GM19438 (cell line): ENCODE data around the gene TMEM131L.
"Not testable (repeated sequence)": the region's sequence is repeated elsewhere in the genome, so short reads cannot be mapped to it uniquely, and the experiment has no call there.

Source experiments
- ATAC-seq: cut with Tn5 transposase; IDR thresholded peaks from one replicate; pipeline ENCODE4 v1.9.1; 2021; ENCODE audit warnings: low read depth; ENCODE audit not compliant: unreplicated experiment

Gene TMEM131L

GRCh38 chr4:153501578-153501977 is 35.4 kb downstream of the TMEM131L start:
- no peak for ATAC-seq

DNA sequence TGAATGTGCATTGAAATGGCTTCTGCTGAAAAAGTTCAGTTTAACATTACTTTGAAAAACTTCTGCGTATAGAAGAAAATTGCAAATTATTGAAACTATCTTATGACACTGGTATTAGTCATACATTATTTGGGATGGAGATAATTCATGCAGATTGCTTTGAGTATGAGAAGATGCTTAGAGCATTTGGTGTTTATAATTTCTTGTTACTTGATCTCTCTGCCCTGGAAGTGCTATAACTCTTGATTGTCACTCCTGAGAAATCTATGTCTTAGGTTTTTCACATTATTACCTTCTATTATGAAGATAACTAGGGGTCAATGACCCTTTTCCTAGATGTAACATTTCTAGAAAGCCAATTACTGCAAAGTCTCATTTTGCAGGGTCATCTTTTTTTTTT is 36.4 kb downstream of the TMEM131L start:
- ATAC-seq, result no peak

GRCh38 chr4:153506341-153507309 is 40.5 kb downstream of the TMEM131L start:
- ATAC-seq, result no peak

GRCh38 chr4:153507310-153508073 is 41.3 kb downstream of the TMEM131L start:
- no peak for ATAC-seq

DNA sequence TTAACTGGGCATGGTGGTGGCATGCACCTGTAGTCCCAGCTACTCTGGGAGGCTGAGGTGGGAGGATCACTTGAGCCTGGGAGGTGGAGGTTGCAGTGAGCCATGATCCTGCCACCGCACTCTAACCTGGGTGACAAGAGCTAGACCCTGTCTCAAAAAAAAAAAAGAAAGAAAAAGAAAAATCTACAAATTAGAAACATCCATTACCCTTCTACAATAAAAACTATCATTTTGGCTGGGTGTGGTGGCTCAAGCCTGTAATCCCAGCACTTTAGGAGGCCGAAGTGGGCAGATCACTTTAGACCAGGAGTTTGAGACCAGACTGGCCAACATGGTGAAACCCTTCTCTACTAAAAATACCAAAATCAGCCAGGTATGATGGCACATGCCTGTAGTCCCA is 43.1 kb downstream of the TMEM131L start:
- ATAC-seq, result not testable (repeated sequence)

GRCh38 chr4:153509724-153510123 is 43.6 kb downstream of the TMEM131L start:
- no peak for ATAC-seq

- ATAC-seq, result no peak
Measured at GRCh38 chr4:153510252-153511001, 44.3 kb downstream of the TMEM131L start.

- no peak for ATAC-seq
Measured at GRCh38 chr4:153511104-153511503, 44.9 kb downstream of the TMEM131L start.

DNA sequence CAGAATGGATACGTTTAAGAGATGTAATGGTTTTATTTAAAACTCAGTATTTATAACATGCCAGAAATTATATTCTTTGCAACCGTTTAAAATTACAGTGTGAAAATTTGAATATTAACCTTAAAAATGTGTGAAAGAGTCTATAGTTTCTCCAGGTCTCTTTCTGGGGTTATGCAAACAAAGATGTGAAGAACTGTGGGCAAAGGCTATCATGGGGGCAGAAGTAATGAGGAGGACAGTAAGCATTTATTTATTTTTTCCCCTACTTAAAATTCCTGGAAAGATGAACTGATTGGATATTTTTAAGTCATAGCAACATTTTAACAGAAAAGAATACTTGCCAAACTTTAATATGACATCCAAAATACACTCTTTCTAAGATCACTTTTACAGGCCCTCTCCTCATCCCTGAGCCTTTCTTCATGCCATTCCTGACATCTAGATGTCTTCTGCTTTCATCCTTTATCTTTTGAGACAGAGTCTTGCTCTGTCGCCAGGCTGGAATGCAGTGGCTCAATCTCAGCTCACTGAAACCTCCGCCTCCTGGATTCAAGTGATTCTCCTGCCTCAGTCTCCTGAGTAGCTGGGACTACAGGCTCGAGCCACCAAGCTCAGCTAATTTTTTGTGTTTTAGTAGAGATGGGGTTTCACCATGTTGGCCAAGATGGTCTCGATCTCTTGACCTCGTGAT is 46.1 kb downstream of the TMEM131L start:
- no peak for ATAC-seq

DNA sequence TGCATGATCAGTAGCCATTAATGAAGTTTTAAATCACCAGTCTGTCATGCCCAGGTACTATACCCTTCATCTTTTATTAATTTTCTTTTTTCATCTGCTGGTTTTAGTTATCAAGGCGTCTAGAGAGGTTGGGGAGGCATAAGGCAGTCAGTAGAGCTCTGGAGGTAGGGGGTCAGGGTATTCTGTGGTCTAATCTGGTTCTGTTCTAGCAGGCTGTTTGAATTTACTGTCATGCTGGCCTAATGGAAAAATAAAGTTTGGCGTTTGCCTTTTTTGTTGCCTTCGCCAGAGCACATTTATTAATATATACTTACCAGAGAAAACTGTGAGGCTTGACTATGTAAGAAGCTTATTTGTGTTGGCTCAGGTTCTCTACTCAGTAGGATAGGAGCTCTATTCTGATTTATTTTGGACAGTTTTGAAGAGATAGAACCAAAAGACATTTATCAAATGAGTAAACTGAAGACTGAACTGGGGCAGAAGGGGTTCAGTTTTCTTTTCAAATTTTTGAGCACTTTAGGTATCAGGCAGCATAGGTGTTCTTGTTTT is 46.9 kb downstream of the TMEM131L start:
- no peak for ATAC-seq

DNA sequence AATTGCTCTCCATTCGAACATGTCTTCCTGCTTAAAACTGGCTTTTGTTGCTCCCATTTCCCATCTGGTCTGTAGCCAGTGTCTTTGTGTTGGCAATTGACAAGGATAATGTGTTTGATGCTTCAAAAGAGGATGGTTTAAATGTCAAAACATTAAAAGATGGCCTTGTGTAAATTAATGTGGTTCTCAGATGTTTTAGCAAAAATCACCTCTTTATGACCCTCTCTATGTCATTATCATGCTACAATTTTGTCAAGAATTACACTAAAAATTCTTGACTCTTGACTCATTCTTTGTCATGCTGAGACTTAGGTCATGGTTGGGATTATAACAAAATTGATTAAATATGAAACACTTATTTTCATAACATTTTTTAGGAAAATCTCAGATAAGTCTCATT is 47.4 kb downstream of the TMEM131L start:
- ATAC-seq, result no peak

- no peak for ATAC-seq
Measured at GRCh38 chr4:153514001-153514526, 47.9 kb downstream of the TMEM131L start.

DNA sequence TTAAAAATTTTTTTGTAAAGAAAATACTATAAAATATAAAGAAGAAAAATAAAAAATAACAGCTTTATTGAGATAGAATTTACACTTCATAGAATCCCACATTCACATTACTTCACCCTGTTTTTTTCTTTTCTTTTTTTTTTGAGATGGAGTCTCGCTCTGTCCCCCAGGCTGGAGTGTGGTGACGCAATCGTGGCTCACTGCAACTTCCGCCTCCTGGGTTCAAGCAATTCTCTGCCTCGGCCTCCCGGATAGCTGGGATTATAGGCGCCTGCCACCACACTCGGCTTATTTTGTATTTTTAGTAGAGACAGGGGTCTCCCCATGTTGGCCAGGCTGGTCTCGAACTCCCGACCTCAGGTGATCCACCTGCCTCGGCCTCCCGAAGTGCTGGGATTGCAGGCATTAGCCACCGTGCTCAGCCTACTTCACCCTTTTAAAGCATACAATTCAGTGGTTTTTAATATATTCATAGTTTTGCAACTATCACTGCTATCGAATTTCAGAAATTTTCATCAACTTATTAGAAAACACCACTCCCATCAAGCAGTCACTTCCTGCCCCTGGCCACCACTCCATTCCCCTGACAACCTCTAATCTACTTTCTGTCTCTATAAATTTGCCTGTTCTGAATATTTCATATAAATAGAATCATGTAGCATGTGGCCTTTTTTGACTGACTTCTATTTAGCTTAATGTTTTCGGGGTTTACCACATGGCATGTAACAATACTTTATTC is 48.7 kb downstream of the TMEM131L start:
- ATAC-seq, result no peak

DNA sequence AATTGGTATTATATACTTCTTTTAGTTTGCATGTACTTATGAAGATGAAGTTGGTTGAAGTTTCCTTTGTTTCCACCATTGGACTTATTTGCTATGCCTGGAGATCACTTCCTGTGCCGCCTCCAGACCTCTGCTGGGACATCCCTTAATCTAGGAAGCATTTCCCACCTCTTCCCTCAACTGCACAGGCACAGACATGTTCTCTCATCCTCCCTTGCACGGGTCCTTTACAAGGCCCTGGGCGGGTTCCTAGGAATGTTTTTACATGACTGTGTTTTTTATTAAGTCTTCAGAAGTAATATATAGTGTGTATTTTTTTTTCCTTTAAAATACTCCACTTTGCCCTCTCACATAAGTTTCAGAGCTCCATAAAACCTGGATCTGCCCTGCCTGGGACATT is 51.0 kb downstream of the TMEM131L start:
- ATAC-seq, result no peak

DNA sequence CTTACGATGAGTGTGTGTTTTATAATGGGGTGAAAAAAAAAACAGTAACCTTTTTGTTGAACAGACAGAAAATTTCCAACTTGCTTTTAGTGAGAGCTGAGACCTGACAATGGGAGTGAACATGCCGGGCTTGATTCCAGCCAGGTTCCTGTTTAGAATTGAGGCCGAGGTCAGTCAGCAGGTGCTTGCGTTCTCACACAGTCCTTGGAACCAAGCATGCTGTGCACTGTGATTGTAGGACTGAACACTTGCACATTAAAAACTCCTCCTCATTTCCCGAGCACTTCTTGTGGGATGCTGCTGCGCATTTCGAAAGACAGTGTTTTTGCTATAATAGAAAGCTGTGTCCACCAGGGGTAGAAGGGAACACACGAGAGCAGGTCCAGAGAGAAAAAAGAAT is 51.8 kb downstream of the TMEM131L start:
- no peak for ATAC-seq

- ATAC-seq, result no peak
Measured at GRCh38 chr4:153518637-153519389, 52.7 kb downstream of the TMEM131L start.

- no peak for ATAC-seq
Measured at GRCh38 chr4:153519687-153520086, 53.5 kb downstream of the TMEM131L start.

DNA sequence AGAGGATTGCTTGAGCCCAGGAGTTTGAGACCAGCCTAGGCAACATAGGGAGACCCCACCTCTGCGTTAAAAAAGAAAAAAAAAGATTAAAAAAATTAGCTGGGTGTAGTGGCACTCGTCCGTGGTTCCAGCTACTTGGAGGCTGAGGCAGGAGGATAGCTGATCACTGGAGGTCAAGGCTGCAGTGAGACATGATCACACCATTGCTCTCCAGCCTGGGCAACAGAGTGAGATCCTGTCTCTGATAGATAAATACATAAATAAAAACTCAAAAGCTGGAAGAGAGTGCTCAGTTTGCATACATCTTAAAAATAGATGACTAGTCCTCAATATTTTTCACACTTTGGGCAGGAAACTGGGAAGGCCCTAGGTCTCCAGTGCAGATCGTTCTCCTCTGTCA is 54.1 kb downstream of the TMEM131L start:
- ATAC-seq, result no peak
